PFSK-1 (cell line): ENCODE results near the gene ZNF366.

Source experiments
- SIN3A ChIP-seq: IDR thresholded peaks from 2 replicates; pipeline ENCODE4 v1.6.1; 2012; ENCODE audit warnings: mild to moderate bottlenecking, low read length, moderate library complexity, borderline replicate concordance; ENCODE audit not compliant: insufficient read depth
- TAF1 ChIP-seq: IDR thresholded peaks from 2 replicates; pipeline ENCODE4 v1.6.1; 2012; ENCODE audit warnings: low read length, control low read depth, borderline replicate concordance; ENCODE audit not compliant: insufficient read depth

DNA sequence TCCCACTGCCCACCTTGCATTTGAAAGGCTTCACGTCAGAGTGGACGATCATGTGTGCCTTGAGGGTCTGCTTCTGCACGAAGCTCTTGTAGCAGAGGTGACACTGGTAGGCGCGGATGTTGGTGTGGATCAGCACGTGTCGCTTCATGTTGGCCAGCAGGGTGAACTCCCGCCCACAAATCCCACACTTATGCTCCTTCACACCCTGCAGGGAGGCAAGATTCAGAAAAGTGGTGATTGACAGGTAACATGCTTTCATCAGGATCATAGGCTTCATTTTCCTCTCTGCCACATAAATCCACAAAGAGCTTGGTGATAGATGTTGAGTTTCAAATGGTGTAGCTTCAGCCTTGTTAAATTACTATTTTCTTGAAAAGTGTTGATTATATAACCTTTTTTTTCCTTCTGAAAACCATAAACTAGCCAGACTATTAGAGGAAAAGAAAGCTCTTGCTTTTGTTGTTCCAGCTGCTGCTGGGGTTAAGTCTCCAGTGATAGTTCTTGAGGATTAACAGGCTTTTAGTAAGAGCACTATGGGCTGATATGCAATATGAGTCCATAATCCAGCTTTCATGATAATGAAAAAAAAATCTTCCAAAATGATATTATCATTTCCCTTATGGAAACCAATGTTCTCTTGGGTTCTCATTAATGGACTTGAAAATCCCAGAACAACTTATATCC is 50.7 kb downstream of the ZNF366 start:
- no peak for TF ChIP-seq TAF1
- TF ChIP-seq SIN3A: no peak
